CMK (cell line): Measurements from ENCODE around the gene CCDC89.
"Not testable (repeated sequence)": the region's sequence is repeated elsewhere in the genome, so short reads cannot be mapped to it uniquely, and the experiment has no call there.

Experiments
- DNase-seq: peaks from one replicate; pipeline ENCODE4 v3.0.0-alpha.2; 2010; ENCODE audit warnings: low read depth

Gene CCDC89

GRCh38 chr11:85694385-85694980 lies 8.5 kb upstream of the CCDC89 start:
- DNase-seq: no peak

GRCh38 chr11:85685125-85685819 lies 723 bp downstream of the CCDC89 start:
- DNase-seq: no peak

GRCh38 chr11:85682330-85683305 lies 3.4 kb downstream of the CCDC89 start:
- DNase-seq: no peak

- no peak for DNase-seq
These were observed 5.1 kb downstream of the CCDC89 start for GRCh38 chr11:85680897-85681296.

- DNase-seq: no peak
These were observed 6.4 kb downstream of the CCDC89 start for GRCh38 chr11:85679576-85679975.

GRCh38 chr11:85673393-85673792 lies 12.6 kb downstream of the CCDC89 start:
- DNase-seq: no peak

- no peak for DNase-seq
These were observed 13.7 kb downstream of the CCDC89 start for GRCh38 chr11:85672105-85672902.

GRCh38 chr11:85670949-85671663 lies 14.9 kb downstream of the CCDC89 start:
- DNase-seq: not testable (repeated sequence)

GRCh38 chr11:85668157-85668556 lies 17.8 kb downstream of the CCDC89 start:
- no peak for DNase-seq

GRCh38 chr11:85666687-85667086 lies 19.3 kb downstream of the CCDC89 start:
- no peak for DNase-seq

GRCh38 chr11:85665733-85666132 lies 20.3 kb downstream of the CCDC89 start:
- DNase-seq: no peak

- peak; percentile 83 for DNase-seq
These were observed 21.1 kb downstream of the CCDC89 start, which contains the start of gene CREBZF for GRCh38 chr11:85664615-85665481. Gene CREBZF, minus strand, starts transcription at chr11:85665129. Its CDS starts 254 bp downstream, at chr11:85664875.

- DNase-seq: peak; percentile 42
These were observed 22.0 kb downstream of the CCDC89 start for GRCh38 chr11:85663753-85664614.

GRCh38 chr11:85663080-85663752 lies 22.8 kb downstream of the CCDC89 start:
- no peak for DNase-seq

GRCh38 chr11:85661972-85662664 lies 23.9 kb downstream of the CCDC89 start:
- no peak for DNase-seq

- DNase-seq: no peak
These were observed 27.8 kb downstream of the CCDC89 start for GRCh38 chr11:85658180-85658579.

GRCh38 chr11:85656777-85657176 lies 29.2 kb downstream of the CCDC89 start:
- no peak for DNase-seq

- not testable (repeated sequence) for DNase-seq
These were observed 31.7 kb downstream of the CCDC89 start for GRCh38 chr11:85654343-85654742.
